Prostate gland (tissue), 2 donors: ENCODE data around the gene IL2RA.

ENCODE experiments used
- POLR2AphosphoS5 ChIP-seq: sonication (generic); formaldehyde crosslinking; IDR thresholded peaks from one replicate; pipeline ENCODE4 v1.6.1; 2017; ENCODE audit warnings: antibody characterized with exemption
- TF ChIP-seq, protein P1 (sequence below), 4 experiments: fragments of 200-600 bp in 2 of 4; fragments of 450-650 bp in 2 of 4; sonication (generic) in 2 of 4; IDR thresholded peaks; 1 replicate in 3 of 4; 2 replicates in 1 of 4; pipeline ENCODE4 v1.5.1; 2016 to 2019; ENCODE audit warnings: antibody characterized with exemption in 4 of 4, mild to moderate bottlenecking in 2 of 4, moderate library complexity in 2 of 4

DNA sequence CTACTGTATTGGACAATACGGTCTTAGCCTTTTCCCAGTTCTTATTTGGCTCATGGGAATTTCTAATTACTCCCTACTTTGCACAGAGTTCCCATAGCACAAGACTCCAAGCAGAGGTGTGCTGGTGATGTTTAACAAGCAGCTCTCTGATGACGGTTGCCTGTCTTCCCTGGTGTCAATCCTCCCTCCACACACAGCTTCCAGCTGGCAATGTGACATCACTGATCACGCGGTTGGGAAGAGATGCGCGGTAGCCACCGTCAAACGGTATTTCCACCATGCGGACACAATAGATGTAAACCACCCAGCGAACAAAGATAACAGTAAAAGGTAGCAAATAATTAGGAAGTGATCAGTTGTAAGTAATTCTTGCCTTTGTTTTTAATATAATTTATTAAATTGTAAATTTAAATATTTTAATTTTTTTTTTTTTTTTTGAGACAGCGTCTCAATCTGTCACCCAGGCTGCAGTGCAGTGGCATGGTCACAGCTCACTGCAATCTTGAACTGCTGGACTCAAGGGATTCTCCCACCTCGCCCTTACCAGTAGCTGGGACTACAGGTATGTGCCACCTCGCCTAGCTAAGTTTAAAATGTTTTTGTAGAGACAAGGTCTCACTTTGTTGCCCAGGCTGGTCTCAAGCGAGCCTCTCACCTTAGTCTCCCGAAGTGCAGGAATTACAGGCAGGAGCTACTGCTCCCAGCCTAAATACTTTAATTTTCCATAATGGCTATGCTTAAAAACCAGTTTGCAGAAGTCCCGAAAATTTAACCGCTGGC is 48.6 kb downstream of the IL2RA start:
- TF ChIP-seq, protein P1, sequence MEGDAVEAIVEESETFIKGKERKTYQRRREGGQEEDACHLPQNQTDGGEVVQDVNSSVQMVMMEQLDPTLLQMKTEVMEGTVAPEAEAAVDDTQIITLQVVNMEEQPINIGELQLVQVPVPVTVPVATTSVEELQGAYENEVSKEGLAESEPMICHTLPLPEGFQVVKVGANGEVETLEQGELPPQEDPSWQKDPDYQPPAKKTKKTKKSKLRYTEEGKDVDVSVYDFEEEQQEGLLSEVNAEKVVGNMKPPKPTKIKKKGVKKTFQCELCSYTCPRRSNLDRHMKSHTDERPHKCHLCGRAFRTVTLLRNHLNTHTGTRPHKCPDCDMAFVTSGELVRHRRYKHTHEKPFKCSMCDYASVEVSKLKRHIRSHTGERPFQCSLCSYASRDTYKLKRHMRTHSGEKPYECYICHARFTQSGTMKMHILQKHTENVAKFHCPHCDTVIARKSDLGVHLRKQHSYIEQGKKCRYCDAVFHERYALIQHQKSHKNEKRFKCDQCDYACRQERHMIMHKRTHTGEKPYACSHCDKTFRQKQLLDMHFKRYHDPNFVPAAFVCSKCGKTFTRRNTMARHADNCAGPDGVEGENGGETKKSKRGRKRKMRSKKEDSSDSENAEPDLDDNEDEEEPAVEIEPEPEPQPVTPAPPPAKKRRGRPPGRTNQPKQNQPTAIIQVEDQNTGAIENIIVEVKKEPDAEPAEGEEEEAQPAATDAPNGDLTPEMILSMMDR (IDR thresholded peaks at IDR 0.05): no peak
- TF ChIP-seq POLR2AphosphoS5: no peak
